Measurements from ENCODE around the gene KCNAB2.

KCNAB2 gene

DNA sequence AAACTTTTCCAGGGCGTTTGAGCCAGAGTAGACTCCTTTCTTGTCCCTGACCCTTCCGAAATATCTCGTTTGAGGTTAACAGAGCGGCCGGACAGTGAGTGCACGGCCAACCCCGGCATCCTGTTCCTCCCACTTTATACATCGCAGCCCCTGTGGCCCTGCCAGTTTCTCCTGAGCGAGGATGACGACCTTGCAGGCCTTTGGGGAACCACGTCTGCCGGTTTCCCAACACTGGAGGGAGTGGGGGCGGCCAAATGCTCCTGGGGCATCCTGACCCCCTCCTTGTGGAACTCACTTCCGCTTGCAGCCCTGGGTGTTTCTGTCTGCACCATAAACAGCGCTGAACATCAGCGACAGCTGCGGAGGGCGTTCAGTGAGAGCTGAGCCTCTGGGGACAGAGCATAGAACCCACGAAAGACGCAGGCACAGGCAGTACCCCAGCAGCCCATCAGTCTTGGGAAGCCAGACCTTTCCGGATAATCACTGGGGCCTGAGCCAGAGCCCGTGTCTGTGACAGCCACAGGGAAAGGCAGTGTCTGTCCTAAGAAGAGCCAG lies 4.8 kb upstream of the KCNAB2 start:
- DNase-seq (ENCODE audit: low spot score) = no peak
- TF ChIP-seq, protein P1, sequence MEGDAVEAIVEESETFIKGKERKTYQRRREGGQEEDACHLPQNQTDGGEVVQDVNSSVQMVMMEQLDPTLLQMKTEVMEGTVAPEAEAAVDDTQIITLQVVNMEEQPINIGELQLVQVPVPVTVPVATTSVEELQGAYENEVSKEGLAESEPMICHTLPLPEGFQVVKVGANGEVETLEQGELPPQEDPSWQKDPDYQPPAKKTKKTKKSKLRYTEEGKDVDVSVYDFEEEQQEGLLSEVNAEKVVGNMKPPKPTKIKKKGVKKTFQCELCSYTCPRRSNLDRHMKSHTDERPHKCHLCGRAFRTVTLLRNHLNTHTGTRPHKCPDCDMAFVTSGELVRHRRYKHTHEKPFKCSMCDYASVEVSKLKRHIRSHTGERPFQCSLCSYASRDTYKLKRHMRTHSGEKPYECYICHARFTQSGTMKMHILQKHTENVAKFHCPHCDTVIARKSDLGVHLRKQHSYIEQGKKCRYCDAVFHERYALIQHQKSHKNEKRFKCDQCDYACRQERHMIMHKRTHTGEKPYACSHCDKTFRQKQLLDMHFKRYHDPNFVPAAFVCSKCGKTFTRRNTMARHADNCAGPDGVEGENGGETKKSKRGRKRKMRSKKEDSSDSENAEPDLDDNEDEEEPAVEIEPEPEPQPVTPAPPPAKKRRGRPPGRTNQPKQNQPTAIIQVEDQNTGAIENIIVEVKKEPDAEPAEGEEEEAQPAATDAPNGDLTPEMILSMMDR (IDR thresholded peaks at IDR 0.05; ENCODE audit: extremely low read depth, missing control alignments) = no peak

DNA sequence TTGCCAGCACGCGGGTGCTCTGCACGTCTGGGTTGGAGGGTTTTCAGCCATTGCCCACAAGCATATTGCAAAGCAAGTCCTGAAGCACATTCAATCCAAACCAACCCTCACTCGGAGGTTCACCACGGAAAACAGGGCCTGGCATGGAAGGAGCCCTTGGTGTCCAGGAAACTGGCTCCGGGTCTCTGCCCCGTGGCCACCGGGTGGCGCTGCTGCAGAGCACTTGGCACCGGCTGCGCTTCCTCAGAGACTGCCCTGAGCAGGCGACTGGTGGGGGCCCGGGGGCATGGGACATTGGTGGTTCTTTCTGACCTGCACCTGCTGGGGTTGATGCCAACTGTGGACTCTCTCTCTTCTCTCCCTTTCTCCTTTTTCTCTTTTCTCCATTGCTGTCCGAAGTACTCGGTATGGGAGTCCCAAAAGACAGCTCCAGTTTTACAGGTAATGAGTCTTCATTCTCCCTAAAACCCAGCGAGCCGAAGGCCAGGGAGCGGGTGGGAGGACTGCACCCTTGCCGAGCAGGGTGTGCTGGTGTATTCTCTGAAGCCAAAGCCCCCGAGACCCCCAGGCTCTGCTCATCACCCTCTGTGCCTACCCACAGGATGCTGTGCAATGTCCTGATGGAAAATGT lies 4.1 kb upstream of the KCNAB2 start:
- no peak for DNase-seq (ENCODE audit: low spot score)

DNA sequence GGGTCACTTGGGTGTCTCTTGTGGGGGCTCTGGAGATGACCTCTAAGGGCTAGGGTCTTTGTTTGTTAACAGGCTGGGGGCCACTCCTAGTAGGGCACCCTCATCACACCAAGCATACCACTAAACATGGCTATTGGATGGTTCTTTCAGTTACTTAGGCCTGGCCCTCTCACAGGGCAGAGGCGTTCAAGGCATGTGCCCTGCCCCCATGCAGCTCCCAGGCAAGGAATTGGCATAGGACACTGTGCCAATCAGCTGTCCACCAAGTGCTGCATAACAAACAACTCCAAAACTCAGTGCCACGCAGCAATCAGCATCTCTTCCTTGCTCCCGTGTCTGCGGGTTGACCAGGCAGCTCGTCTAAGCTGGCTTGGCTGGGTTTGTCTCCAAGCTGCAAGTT lies 2.1 kb upstream of the KCNAB2 start:
- DNase-seq (ENCODE audit: low spot score) = no peak
- TF ChIP-seq, protein P1 (IDR thresholded peaks at IDR 0.05; ENCODE audit: extremely low read depth, missing control alignments) = no peak

More for the DNA sequence above, 4.1 kb upstream of the KCNAB2 start:
- TF ChIP-seq, protein P1 (IDR thresholded peaks at IDR 0.05; ENCODE audit: extremely low read depth, missing control alignments) = peak; percentile 27

DNA sequence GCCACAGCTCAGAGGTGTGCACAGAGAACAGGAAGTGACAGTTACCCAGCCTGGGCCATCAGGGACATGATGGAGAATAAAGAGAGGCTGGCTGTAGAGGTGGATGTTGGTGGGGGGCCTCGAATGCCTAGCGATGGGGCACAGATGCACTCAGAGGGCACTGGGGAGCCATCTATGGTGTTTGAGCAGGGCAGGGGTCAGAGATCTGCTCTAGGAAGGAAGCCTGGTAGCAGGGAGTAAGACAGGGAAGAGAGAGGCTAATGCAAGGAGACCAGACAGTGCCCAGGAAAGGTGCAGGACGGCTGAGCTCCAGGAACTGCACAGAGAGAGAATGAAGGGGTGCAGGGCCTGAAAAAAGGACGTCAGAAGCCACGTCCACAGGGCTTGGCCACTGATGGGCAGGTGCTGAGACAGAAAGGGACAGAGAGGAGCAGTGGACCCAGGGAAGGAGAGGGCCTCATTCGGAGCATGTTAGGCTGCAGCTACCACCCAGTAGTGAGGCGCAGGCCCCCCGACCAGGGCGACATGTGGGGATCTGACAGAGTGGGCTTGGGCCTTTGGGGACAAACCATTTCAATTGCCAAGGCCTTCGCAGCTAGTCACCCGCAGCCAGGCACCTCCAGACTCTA lies 1.1 kb upstream of the KCNAB2 start:
- no peak for DNase-seq (ENCODE audit: low spot score)
- TF ChIP-seq, protein P1 (IDR thresholded peaks at IDR 0.05; ENCODE audit: extremely low read depth, missing control alignments) = no peak

DNA sequence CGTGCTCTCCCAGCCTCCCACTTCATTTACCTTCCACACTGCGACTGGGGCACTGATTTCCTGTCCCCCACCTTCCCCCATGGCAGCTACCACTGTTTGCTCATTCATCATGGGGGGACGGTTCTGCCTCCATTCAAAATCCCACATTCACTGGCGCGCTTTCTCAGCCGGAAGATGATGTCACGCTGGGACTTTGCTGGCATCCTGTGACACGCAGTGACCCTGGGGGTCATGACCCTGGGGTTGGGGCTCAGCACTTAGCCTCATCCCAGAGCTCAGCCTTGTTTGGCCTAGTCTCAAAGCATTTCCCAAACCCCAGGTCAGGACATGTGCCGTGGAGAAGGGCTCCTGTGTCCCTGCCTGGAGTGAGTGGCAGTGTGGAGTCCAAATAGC lies 582 bp upstream of the KCNAB2 start:
- TF ChIP-seq, protein P1 (IDR thresholded peaks at IDR 0.05; ENCODE audit: extremely low read depth, missing control alignments) = no peak
- DNase-seq (ENCODE audit: low spot score) = no peak

DNA sequence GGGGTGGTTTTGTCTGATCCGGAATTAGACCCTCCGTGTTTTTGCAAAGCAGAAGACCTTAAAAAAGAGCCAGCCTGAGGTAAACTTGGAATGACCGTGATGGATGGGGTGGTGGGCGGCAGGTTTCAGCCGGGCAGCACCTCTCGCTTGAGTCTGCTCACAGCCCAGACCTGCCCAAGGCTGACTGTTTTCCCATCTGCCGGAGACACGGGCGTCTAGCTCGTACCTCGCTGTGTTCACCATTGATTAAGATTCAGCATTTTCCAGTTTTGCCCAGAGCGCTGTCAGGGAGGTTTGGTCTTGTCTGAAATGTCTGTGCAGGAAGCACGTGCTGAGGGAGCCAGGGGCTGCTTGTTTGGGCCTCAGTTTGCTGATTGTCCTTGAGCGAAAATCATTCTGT lies 591 bp downstream of the KCNAB2 start:
- no peak for DNase-seq (ENCODE audit: low spot score)

More for the DNA sequence above, 591 bp downstream of the KCNAB2 start:
- TF ChIP-seq, protein P1 (IDR thresholded peaks at IDR 0.05; ENCODE audit: extremely low read depth, missing control alignments) = no peak
